Jurkat, Clone E6-1 (cell line): ENCODE measurements around the gene CNNM4. TPM values are rescaled to one million over a fixed set of nuclear protein-coding genes. Genes with fewer than 3 reads are reported as not detected.

Experiments used
- DNase-seq: peaks from one replicate; pipeline ENCODE4 v3.0.0-alpha.2; 2011; ENCODE audit warnings: low read depth, low spot score
- H3K4me3 ChIP-seq: 2 replicates; pipeline ENCODE4 v1.5.1; 2011; ENCODE audit warnings: mild to moderate bottlenecking, low read length, control low read depth, moderate library complexity
- polyA plus RNA-seq: library from polyadenylated mRNA; unstranded; fragments of >200 nt; gene quantifications from one replicate; pipeline ENCODE4 v1.2.1, GENCODE V29; 2012; ENCODE audit warnings: missing spikeins; ENCODE audit not compliant: insufficient read length, insufficient read depth

CNNM4 gene
- polyA plus RNA-seq = 4.0 TPM

GRCh38 chr2:96760036-96760985 is at the start of gene CNNM4:
CNNM4 (plus strand) TSS chr2:96760902; CDS start chr2:96761000, 98 bp downstream.
- peak; percentile 83 for DNase-seq
- H3K4me3 ChIP-seq = peak within 1 kb of the TSS; percentile 55

- no peak for DNase-seq
- H3K4me3 ChIP-seq = no peak overlapping the region
These were observed 49.7 kb upstream of the CNNM4 start for GRCh38 chr2:96710985-96711384.

- H3K4me3 ChIP-seq = no peak overlapping the region
- no peak for DNase-seq
These were observed 45.0 kb upstream of the CNNM4 start for GRCh38 chr2:96715658-96716057.

GRCh38 chr2:96716388-96716787 is 44.3 kb upstream of the CNNM4 start:
- H3K4me3 ChIP-seq = no peak overlapping the region
- no peak for DNase-seq

GRCh38 chr2:96726131-96726530 is 34.6 kb upstream of the CNNM4 start:
- DNase-seq = no peak
- no peak overlapping the region for H3K4me3 ChIP-seq

GRCh38 chr2:96727431-96727830 is 33.3 kb upstream of the CNNM4 start:
- DNase-seq = no peak

GRCh38 chr2:96729748-96730147 is 31.0 kb upstream of the CNNM4 start:
- no peak overlapping the region for H3K4me3 ChIP-seq
- DNase-seq = no peak

More at GRCh38 chr2:96727431-96727830, 33.3 kb upstream of the CNNM4 start:
- H3K4me3 ChIP-seq = no peak overlapping the region

- DNase-seq = no peak
These were observed 30.5 kb upstream of the CNNM4 start for GRCh38 chr2:96730212-96730611.

GRCh38 chr2:96733931-96734330 is 26.8 kb upstream of the CNNM4 start:
- DNase-seq = no peak
- H3K4me3 ChIP-seq = no peak overlapping the region

More at GRCh38 chr2:96730212-96730611, 30.5 kb upstream of the CNNM4 start:
- no peak overlapping the region for H3K4me3 ChIP-seq

GRCh38 chr2:96734880-96735583 is 25.7 kb upstream of the CNNM4 start:
- H3K4me3 ChIP-seq = no peak overlapping the region
- no peak for DNase-seq

GRCh38 chr2:96737251-96737650 is 23.5 kb upstream of the CNNM4 start:
- H3K4me3 ChIP-seq = no peak overlapping the region
- no peak for DNase-seq

GRCh38 chr2:96737831-96738230 is 22.9 kb upstream of the CNNM4 start:
- no peak for DNase-seq
- H3K4me3 ChIP-seq = no peak overlapping the region

GRCh38 chr2:96739076-96739632 is 21.5 kb upstream of the CNNM4 start:
- peak overlapping the region; percentile 85 for H3K4me3 ChIP-seq
- DNase-seq = no peak

GRCh38 chr2:96739633-96740428 is 20.9 kb upstream of the CNNM4 start, which contains the start of gene LMAN2L:
LMAN2L (minus strand) TSS chr2:96740064; CDS start chr2:96740040, 24 bp downstream.
- peak; percentile 95 for DNase-seq
- H3K4me3 ChIP-seq = peak within 1 kb of the TSS; percentile 85

- no peak overlapping the region for H3K4me3 ChIP-seq
- DNase-seq = no peak
These were observed 13.6 kb upstream of the CNNM4 start for GRCh38 chr2:96747061-96747617.

GRCh38 chr2:96751800-96752199 is 8.9 kb upstream of the CNNM4 start:
- DNase-seq = no peak

GRCh38 chr2:96753661-96754282 is 6.9 kb upstream of the CNNM4 start:
- DNase-seq = no peak
- H3K4me3 ChIP-seq = no peak overlapping the region

More at GRCh38 chr2:96751800-96752199, 8.9 kb upstream of the CNNM4 start:
- H3K4me3 ChIP-seq = no peak overlapping the region

GRCh38 chr2:96754317-96754716 is 6.4 kb upstream of the CNNM4 start:
- no peak overlapping the region for H3K4me3 ChIP-seq
- no peak for DNase-seq
